Measurements from ENCODE around the gene KCNMA1. TPM values are rescaled to one million over a fixed set of nuclear protein-coding genes. Genes with fewer than 3 reads are reported as not detected.

Gene KCNMA1
- total and polyA plus RNA-seq, 9 of the 15 experiments (the other 6 are each of a cell fraction or from before 2014, with no cell fraction given), result 0.01 to 0.95 (median 0.15) TPM; not detected in 4

GRCh38 chr10:77172086-77172485 lies 465.5 kb downstream of the KCNMA1 start (continued):
- TF ChIP-seq DACH1 (IDR thresholded peaks at IDR 0.05; ENCODE audit: partially characterized antibody) (no peak), NFYB (IDR thresholded peaks at IDR 0.05; ENCODE audit: extremely low read depth, insufficient read length) (no peak)

- Histone ChIP-seq H3K4me1 (replicated peaks in 1 of 2; ENCODE audit: control insufficient read depth in 2 of 2, insufficient read depth in 2 of 2, low read length in 2 of 2) (no peaks in the 10 kb centered on the region), H3K9ac (ENCODE audit: insufficient read depth in 1 of 2, low read depth in 2 of 2, low read length in 2 of 2) (no peak overlapping the region), H3K79me2 (ENCODE audit: control insufficient read depth, insufficient read depth, low read length) (no peaks in the 10 kb centered on the region), H3K9me3 (replicated peaks; ENCODE audit: control insufficient read depth, insufficient read depth, low read depth, low read length) (no peaks in the 10 kb centered on the region), H3K27me3 (ENCODE audit: control insufficient read depth in 2 of 2, insufficient read depth in 2 of 2, low read length in 2 of 2) (no peaks in the 10 kb centered on the region), H4K20me1 (replicated peaks; ENCODE audit: control insufficient read depth, insufficient read depth, low read length) (no peaks in the 10 kb centered on the region; the same call in 1 of the 2 replicates), H3K27ac (ENCODE audit: extremely low read depth, low read depth, low read length) (no peak overlapping the region), H3K4me3 (no peak overlapping the region), H2AFZ (ENCODE audit: low read depth, low read length) (no peak overlapping the region), H3K4me2 (ENCODE audit: insufficient read depth, low read length) (no peak overlapping the region), H3K9me1 (ENCODE audit: control insufficient read depth, insufficient read depth, low read length) (no peaks in the 10 kb centered on the region), H3K36me3 (ENCODE audit: control insufficient read depth, insufficient read depth, low read length) (no peaks in the 10 kb centered on the region)
- DNase-seq (ENCODE audit: extremely low read depth in 1 of 4, low spot score in 3 of 4) (no peak), FAIRE-seq (no peak), ATAC-seq (no peak)
- BruUV-seq (replicated peaks), result no TSS peak
- WGBS (ENCODE audit: insufficient coverage, low coverage, missing lambda C conversion rate), result 0% methylated on average over 2 of the region's 2 CpGs
- in situ Hi-C loops (cut with MboI) (loop anchor here (5.0 kb wide), 1 partner anchor 473 kb away; no protein-coding TSS in a partner anchor), intact Hi-C loops (cut with micrococcal nuclease) (loop anchor here (10.0 kb wide), 1 partner anchor 216 kb away; no protein-coding TSS in a partner anchor)
- no peak for TF ChIP-seq ELF2 (CRISPR knock-in tag; IDR thresholded peaks at IDR 0.05)
- TF ChIP-seq RFX1 (IDR thresholded peaks at IDR 0.05), result no peak
- TF ChIP-seq CXXC5 (CRISPR knock-in tag; IDR thresholded peaks at IDR 0.05), result no peak
- TF ChIP-seq ZBTB40 (IDR thresholded peaks at IDR 0.05), result peak; percentile 49; the same call in 1 of the 2 replicates
- no peak for TF ChIP-seq ZBTB40 (CRISPR knock-in tag; IDR thresholded peaks at IDR 0.05)
- TF ChIP-seq CGGBP1 (CRISPR knock-in tag; IDR thresholded peaks at IDR 0.05), result no peak
- TF ChIP-seq RAD51 (IDR thresholded peaks at IDR 0.05; ENCODE audit: borderline replicate concordance, low read depth), result no peak
- CTCF ChIA-PET (ENCODE audit: low intra/inter-chr PET ratio), result no interaction called here
- POLR2A ChIA-PET, result no interaction called here
Measured at GRCh38 chr10:77168861-77169260, 468.7 kb downstream of the KCNMA1 start.
